Mesendoderm (in vitro differentiated cells): ENCODE results near the gene CASP1.
"Not testable (repeated sequence)": the region's sequence is repeated elsewhere in the genome, so short reads cannot be mapped to it uniquely, and the experiment has no call there.

Source experiments
- DNase-seq: peaks from one replicate; pipeline ENCODE4 v3.0.0; 2013
- H2AK5ac ChIP-seq: 2 replicates; pipeline ENCODE4 v1.6.1; 2013; ENCODE audit warnings: low read length, inconsistent platforms
- H2BK120ac ChIP-seq: 2 replicates; pipeline ENCODE4 v1.6.1; 2013; ENCODE audit warnings: low read depth, mild to moderate bottlenecking, low read length, moderate library complexity, mixed read lengths
- H2BK15ac ChIP-seq: replicated peaks from 2 replicates; pipeline ENCODE4 v1.6.1; 2013; ENCODE audit warnings: low read depth, mild to moderate bottlenecking, moderate library complexity
- H2BK5ac ChIP-seq: 2 replicates; pipeline ENCODE4 v1.6.1; 2013; ENCODE audit warnings: low read length, inconsistent platforms
- H3K18ac ChIP-seq: 2 replicates; pipeline ENCODE4 v1.6.1; 2013; ENCODE audit warnings: mild to moderate bottlenecking, low read length, mixed read lengths
- H3K23ac ChIP-seq: one replicate; pipeline ENCODE4 v1.6.1; 2013; ENCODE audit warnings: low read length
- H3K27ac ChIP-seq: 2 replicates; pipeline ENCODE4 v1.5.1; 2013; ENCODE audit warnings: low read depth, mild to moderate bottlenecking, inconsistent platforms, low read length, moderate library complexity
- H3K27me3 ChIP-seq: 2 replicates; pipeline ENCODE4 v1.6.1; 2013; ENCODE audit warnings: low read length, control low read depth, mild to moderate bottlenecking, inconsistent platforms; ENCODE audit not compliant: insufficient read depth, poor library complexity
- H3K36me3 ChIP-seq: 2 replicates; pipeline ENCODE4 v1.6.1; 2013; ENCODE audit warnings: low read length, inconsistent platforms; ENCODE audit not compliant: control insufficient read depth, insufficient read depth
- H3K4ac ChIP-seq: one replicate; pipeline ENCODE4 v1.6.1; 2013; ENCODE audit warnings: low read depth, mild to moderate bottlenecking, low read length, moderate library complexity
- H3K4me1 ChIP-seq: 2 replicates; pipeline ENCODE4 v1.6.1; 2013; ENCODE audit warnings: low read depth, low read length, inconsistent platforms; ENCODE audit not compliant: control insufficient read depth
- H3K4me2 ChIP-seq: 2 replicates; pipeline ENCODE4 v1.6.1; 2013; ENCODE audit warnings: low read length
- H3K4me3 ChIP-seq: 2 replicates; pipeline ENCODE4 v1.5.1; 2013; ENCODE audit warnings: mild to moderate bottlenecking, low read length
- H3K56ac ChIP-seq: one replicate; pipeline ENCODE4 v1.6.1; 2013; ENCODE audit warnings: low read length
- H3K79me1 ChIP-seq: 2 replicates; pipeline ENCODE4 v1.6.1; 2013; ENCODE audit warnings: low read length, inconsistent platforms
- H3K79me2 ChIP-seq: 2 replicates; pipeline ENCODE4 v1.6.1; 2013; ENCODE audit warnings: mild to moderate bottlenecking, low read length; ENCODE audit not compliant: control insufficient read depth, insufficient read depth
- H3K9ac ChIP-seq: 2 replicates; pipeline ENCODE4 v1.6.1; 2013; ENCODE audit warnings: low read length, inconsistent platforms
- H4K5ac ChIP-seq: one replicate; pipeline ENCODE4 v1.6.1; 2013; ENCODE audit warnings: low read length
- H4K8ac ChIP-seq: one replicate; pipeline ENCODE4 v1.6.1; 2013; ENCODE audit warnings: low read depth, mild to moderate bottlenecking, control low read depth, low read length, moderate library complexity
- WGBS: extraction: QIAGEN DNeasy Blood & Tissue Kit; methylation state at CpG from one replicate; pipeline ENCODE4 v1.1.7; 2013; ENCODE audit warnings: low lambda C conversion rate, missing lambda C conversion rate; ENCODE audit not compliant: insufficient coverage; ENCODE audit errors: extremely low coverage; 5-methylcytosine and 5-hydroxymethylcytosine counted together

Gene CASP1

DNA sequence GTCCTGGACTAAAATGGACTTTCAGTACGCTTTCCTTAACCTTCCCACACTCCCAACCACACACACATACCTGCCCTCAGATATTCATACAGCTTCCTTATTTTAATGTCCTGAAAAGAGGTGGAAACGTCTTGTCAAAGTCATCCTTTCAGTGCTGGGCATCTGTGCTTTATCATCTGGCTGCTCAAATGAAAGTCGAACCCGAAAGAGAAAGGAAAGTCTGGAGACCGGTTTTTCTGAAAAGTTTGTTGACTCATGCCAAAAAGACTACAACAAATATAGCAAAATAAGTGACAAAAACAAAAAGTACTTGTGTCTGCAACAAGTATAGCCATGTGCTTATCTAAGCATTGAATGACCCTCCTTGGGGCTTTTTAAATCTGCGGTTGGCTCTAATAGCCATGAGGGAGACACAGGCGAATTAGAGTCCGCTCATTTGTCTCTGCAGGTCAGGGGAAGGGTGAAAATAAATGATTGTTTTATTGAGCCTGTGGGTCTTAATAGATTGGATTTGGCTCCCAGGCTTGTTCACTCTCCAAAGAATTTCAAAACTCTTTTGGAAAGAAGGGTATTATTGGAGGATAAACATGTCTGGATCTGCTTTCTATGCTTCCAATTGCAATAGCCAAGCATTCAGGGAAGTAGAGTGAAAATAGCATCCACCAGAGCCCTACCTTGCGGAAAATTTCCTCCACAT lies 28.4 kb upstream of the CASP1 start:
- not testable (repeated sequence) for H3K4ac ChIP-seq, H2BK15ac ChIP-seq, DNase-seq, H2AK5ac ChIP-seq, H3K27me3 ChIP-seq, H3K56ac ChIP-seq, H3K9ac ChIP-seq, H3K27ac ChIP-seq, H3K79me1 ChIP-seq, H3K23ac ChIP-seq, H3K18ac ChIP-seq, H4K8ac ChIP-seq, H3K36me3 ChIP-seq, H3K4me1 ChIP-seq, H2BK5ac ChIP-seq, H3K4me3 ChIP-seq, H4K5ac ChIP-seq, H2BK120ac ChIP-seq, H3K4me2 ChIP-seq, H3K79me2 ChIP-seq
- no CpG with 5 or more reads among the region's 9 CpGs for WGBS

DNA sequence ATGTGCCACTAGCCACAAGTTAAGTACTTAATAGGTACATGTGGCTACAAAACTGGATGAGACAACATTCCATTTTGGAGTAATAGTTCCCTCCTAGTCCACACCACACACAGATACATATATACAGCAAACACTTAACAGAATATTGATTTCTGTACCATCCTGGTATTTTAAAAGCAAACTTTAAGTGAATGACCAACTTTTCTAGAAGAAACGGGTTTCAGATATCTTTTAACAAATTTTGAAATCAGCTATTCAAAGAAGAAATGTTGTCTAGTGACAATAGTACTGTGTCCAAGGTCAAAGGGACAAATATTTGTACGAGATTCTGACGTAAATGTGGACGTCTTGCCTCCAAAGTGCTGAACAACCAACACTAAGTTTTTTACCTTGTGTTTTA lies 22.5 kb upstream of the CASP1 start:
- no peaks in the 10 kb centered on the region for H3K36me3 ChIP-seq
- DNase-seq, result no peak

DNA sequence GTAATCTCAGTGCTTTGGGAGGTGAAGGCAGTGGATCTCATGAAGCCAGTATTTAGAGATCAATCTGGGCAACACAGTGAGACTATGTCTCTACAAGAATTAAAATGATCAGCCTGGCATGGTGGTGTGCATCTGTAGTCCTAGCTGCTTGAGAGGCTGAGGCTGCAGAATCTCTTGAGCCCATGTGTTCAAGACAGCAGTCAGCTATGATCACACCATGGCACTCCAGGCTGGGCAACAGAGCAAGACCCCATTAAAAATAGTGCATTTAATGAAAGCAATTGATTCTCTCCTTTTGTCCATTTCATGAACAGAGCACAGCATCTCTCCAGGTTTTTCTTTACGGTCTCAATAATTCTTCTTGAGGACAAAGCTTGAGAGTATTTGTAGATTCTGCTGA lies 21.5 kb upstream of the CASP1 start:
- Histone ChIP-seq H3K79me1 (no peaks in the 10 kb centered on the region), H3K27me3 (no peaks in the 10 kb centered on the region), H2BK15ac (no peak overlapping the region), H2AK5ac (no peak overlapping the region), H3K36me3 (no peaks in the 10 kb centered on the region), H3K27ac (no peak overlapping the region), H3K18ac (no peak overlapping the region), H3K9ac (no peak overlapping the region), H4K8ac (no peak overlapping the region), H3K4me1 (no peaks in the 10 kb centered on the region), H3K4me3 (no peak overlapping the region), H3K4ac (no peak overlapping the region), H4K5ac (no peak overlapping the region), H3K23ac (no peak overlapping the region), H3K56ac (no peak overlapping the region), H3K4me2 (no peak overlapping the region), H2BK5ac (no peak overlapping the region), H3K79me2 (no peaks in the 10 kb centered on the region), H2BK120ac (no peak overlapping the region)
- no CpG with 5 or more reads among the region's 1 CpG for WGBS
- DNase-seq, result no peak

More for the DNA sequence above, 22.5 kb upstream of the CASP1 start:
- no peak overlapping the region for H3K4ac ChIP-seq
- no peaks in the 10 kb centered on the region for H3K27me3 ChIP-seq
- no peaks in the 10 kb centered on the region for H3K79me1 ChIP-seq
- no peak overlapping the region for H2BK15ac ChIP-seq
- no peak overlapping the region for H3K9ac ChIP-seq
- no peak overlapping the region for H4K5ac ChIP-seq
- H3K4me1 ChIP-seq, result no peaks in the 10 kb centered on the region
- no peak overlapping the region for H3K56ac ChIP-seq
- H3K27ac ChIP-seq, result no peak overlapping the region
- no CpG with 5 or more reads among the region's 4 CpGs for WGBS
- no peak overlapping the region for H3K18ac ChIP-seq
- H3K4me3 ChIP-seq, result no peak overlapping the region
- H2AK5ac ChIP-seq, result no peak overlapping the region
- H3K79me2 ChIP-seq, result no peaks in the 10 kb centered on the region
- H3K4me2 ChIP-seq, result no peak overlapping the region
- H2BK120ac ChIP-seq, result no peak overlapping the region
- no peak overlapping the region for H3K23ac ChIP-seq
- no peak overlapping the region for H4K8ac ChIP-seq
- no peak overlapping the region for H2BK5ac ChIP-seq

DNA sequence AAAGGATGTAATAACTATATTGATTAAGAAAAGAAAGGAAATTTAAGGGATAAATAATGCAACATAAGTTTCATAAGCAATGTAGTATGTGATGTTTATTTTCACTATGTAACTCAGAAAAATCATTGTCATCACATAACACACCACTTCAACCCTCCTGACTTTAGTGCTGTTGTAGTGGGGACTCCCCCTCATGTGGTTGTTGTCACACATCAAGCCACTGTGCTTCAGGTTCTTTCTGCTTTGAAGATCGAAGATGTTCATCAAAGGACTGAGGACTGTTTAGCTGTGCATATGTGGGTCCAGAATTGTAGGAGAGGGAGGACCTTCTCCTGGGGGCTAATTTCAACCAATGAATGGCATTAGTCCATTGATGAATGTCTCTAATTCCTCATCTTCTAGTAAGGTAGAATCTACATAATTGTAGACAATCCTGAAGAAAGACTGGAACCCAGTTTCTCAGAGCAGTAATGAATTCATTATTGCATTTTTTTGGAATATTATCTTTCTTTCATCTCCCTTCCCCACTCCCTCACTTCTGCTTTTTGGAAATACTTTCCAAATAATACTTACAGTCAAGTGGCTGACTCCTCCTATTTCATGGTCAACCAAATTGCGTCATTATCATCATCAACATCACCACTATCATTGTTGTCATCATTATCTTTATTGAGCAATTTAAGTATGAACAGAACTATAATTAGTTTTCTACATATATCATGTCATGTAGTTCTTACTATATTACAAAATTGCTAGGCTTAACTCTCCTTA lies 20.0 kb upstream of the CASP1 start:
- H3K36me3 ChIP-seq, result no peaks in the 10 kb centered on the region
- H4K8ac ChIP-seq, result no peak overlapping the region
- H2AK5ac ChIP-seq, result no peak overlapping the region
- H3K79me2 ChIP-seq, result no peaks in the 10 kb centered on the region
- DNase-seq, result no peak
- no CpG with 5 or more reads among the region's 2 CpGs for WGBS
- H3K79me1 ChIP-seq, result no peaks in the 10 kb centered on the region
- no peaks in the 10 kb centered on the region for H3K4me1 ChIP-seq
- H3K27ac ChIP-seq, result no peak overlapping the region
- H3K4me2 ChIP-seq, result no peak overlapping the region
- no peak overlapping the region for H3K56ac ChIP-seq
- no peak overlapping the region for H2BK120ac ChIP-seq
- no peak overlapping the region for H2BK15ac ChIP-seq
- H3K23ac ChIP-seq, result no peak overlapping the region
- H3K18ac ChIP-seq, result no peak overlapping the region
- H2BK5ac ChIP-seq, result no peak overlapping the region
- no peak overlapping the region for H4K5ac ChIP-seq
- H3K27me3 ChIP-seq, result no peaks in the 10 kb centered on the region
- no peak overlapping the region for H3K9ac ChIP-seq
- no peak overlapping the region for H3K4ac ChIP-seq
- H3K4me3 ChIP-seq, result no peak overlapping the region

DNA sequence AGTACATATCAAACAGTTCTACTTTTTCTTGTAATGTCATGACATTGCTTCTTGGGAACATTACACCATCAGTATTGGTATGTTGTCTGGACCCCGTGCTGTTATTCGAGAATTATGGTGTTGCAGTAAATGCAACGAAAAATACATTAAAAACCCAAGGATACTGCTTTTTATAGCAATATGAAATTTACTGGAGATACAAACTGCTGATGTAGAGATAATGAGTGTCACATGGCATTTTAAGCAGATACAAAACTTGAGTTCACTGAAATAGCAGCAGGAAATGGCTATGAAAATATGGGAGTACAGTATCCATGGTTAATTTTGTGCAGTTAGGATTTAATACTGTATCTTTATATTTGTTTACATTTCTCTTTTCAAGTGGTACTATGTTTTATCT lies 17.5 kb upstream of the CASP1 start:
- Histone ChIP-seq H3K4me1 (no peaks in the 10 kb centered on the region), H3K79me2 (no peaks in the 10 kb centered on the region), H4K8ac (no peak overlapping the region), H3K9ac (no peak overlapping the region), H2BK15ac (no peak overlapping the region), H4K5ac (no peak overlapping the region), H3K4me3 (no peak overlapping the region), H3K79me1 (no peaks in the 10 kb centered on the region), H3K4ac (no peak overlapping the region), H3K27me3 (no peaks in the 10 kb centered on the region), H2BK5ac (no peak overlapping the region), H3K27ac (no peak overlapping the region), H2BK120ac (no peak overlapping the region), H2AK5ac (no peak overlapping the region), H3K36me3 (no peaks in the 10 kb centered on the region), H3K23ac (no peak overlapping the region), H3K18ac (no peak overlapping the region), H3K56ac (no peak overlapping the region), H3K4me2 (no peak overlapping the region)
- no peak for DNase-seq
- no CpG with 5 or more reads among the region's 3 CpGs for WGBS
